Liver (tissue), 9 donors: ENCODE data around the gene ARHGAP12. TPM values are rescaled to one million over a fixed set of nuclear protein-coding genes. Genes with fewer than 3 reads are reported as not detected.

Experiments
- DNase-seq: peaks from one replicate; pipeline ENCODE4 v3.0.0-alpha.2; 2017; ENCODE audit warnings: low spot score
- H3K27ac ChIP-seq, 2 donors: one replicate each; pipeline ENCODE4 v1.7.0; 2013; ENCODE audit warnings: inconsistent platforms in 2 of 2, low read length in 2 of 2, control low read depth in 1 of 2, low read depth in 1 of 2, mild to moderate bottlenecking in 1 of 2
- H3K27me3 ChIP-seq, 4 donors: one replicate each; pipeline versions ENCODE4 v1.6.1 to v1.7.0; 2013; ENCODE audit warnings: low read length in 3 of 4, inconsistent platforms in 1 of 4, mild to moderate bottlenecking in 1 of 4, moderate library complexity in 1 of 4; ENCODE audit not compliant: control insufficient read depth in 4 of 4, insufficient read depth in 4 of 4
- H3K36me3 ChIP-seq, 4 donors: one replicate each; pipeline versions ENCODE4 v1.6.1 to v1.7.0; 2013; ENCODE audit warnings: low read length in 3 of 4, mild to moderate bottlenecking in 3 of 4, low read depth in 1 of 4, moderate library complexity in 1 of 4; ENCODE audit not compliant: control insufficient read depth in 4 of 4, insufficient read depth in 3 of 4
- H3K4me1 ChIP-seq, 4 donors: one replicate each; pipeline versions ENCODE4 v1.6.1 to v1.7.0; 2013; ENCODE audit warnings: low read length in 3 of 4, mild to moderate bottlenecking in 3 of 4, moderate library complexity in 1 of 4; ENCODE audit not compliant: control insufficient read depth in 4 of 4, insufficient read depth in 4 of 4
- H3K4me3 ChIP-seq, 3 donors: one replicate each; pipeline versions ENCODE4 v1.6.1 to v1.7.0; 2013; ENCODE audit warnings: low read length in 3 of 3, control low read depth in 1 of 3, low read depth in 1 of 3, mild to moderate bottlenecking in 1 of 3
- H3K9ac ChIP-seq, 2 donors: one replicate each; pipeline ENCODE4 v1.7.0; 2013; ENCODE audit warnings: low read length in 2 of 2, mild to moderate bottlenecking in 2 of 2, moderate library complexity in 2 of 2, control low read depth in 1 of 2, low read depth in 1 of 2
- H3K9me3 ChIP-seq, 4 donors: one replicate each; pipeline versions ENCODE4 v1.6.1 to v1.7.0; 2013; ENCODE audit warnings: low read length in 3 of 4; ENCODE audit not compliant: control insufficient read depth in 4 of 4
- EGR1 ChIP-seq, 2 donors: IDR thresholded peaks; 2 replicates each; pipeline ENCODE4 v1.6.1; 2016 to 2018; ENCODE audit warnings: antibody characterized with exemption in 2 of 2, low read depth in 2 of 2
- FOXA1 ChIP-seq: IDR thresholded peaks from 2 replicates; pipeline ENCODE4 v1.6.1; 2016; ENCODE audit warnings: antibody characterized with exemption
- FOXA2 ChIP-seq: IDR thresholded peaks from 2 replicates; pipeline ENCODE4 v1.6.1; 2016; ENCODE audit warnings: antibody characterized with exemption
- GABPA ChIP-seq, 2 donors: IDR thresholded peaks in 1 of 2; conservative IDR thresholded peaks in 1 of 2; 2 replicates each; pipeline ENCODE4 v1.6.1; 2016; ENCODE audit warnings: antibody characterized with exemption in 2 of 2, mild to moderate bottlenecking in 1 of 2, moderate library complexity in 1 of 2
- HNF4A ChIP-seq, 2 donors: conservative IDR thresholded peaks; 2 replicates each; pipeline ENCODE4 v1.6.1; 2016; ENCODE audit warnings: antibody characterized with exemption in 2 of 2, mild to moderate bottlenecking in 2 of 2
- HNF4G ChIP-seq: IDR thresholded peaks from 2 replicates; pipeline ENCODE4 v1.6.1; 2016; ENCODE audit warnings: antibody characterized with exemption
- MAX ChIP-seq: IDR thresholded peaks from 2 replicates; pipeline ENCODE4 v1.6.1; 2016; ENCODE audit warnings: antibody characterized with exemption
- NR2F2 ChIP-seq: IDR thresholded peaks from 2 replicates; pipeline ENCODE4 v1.6.1; 2016; ENCODE audit warnings: antibody characterized with exemption
- RAD21 ChIP-seq, 2 donors: IDR thresholded peaks; 2 replicates each; pipeline ENCODE4 v1.6.1; 2016; ENCODE audit warnings: antibody characterized with exemption in 2 of 2, mild to moderate bottlenecking in 2 of 2
- REST ChIP-seq: IDR thresholded peaks from 2 replicates; pipeline ENCODE4 v1.6.1; 2016; ENCODE audit warnings: antibody characterized with exemption, mild to moderate bottlenecking
- RXRA ChIP-seq, 2 donors: IDR thresholded peaks; 2 replicates each; pipeline ENCODE4 v1.6.1; 2017 to 2018; ENCODE audit warnings: antibody characterized with exemption in 2 of 2, mild to moderate bottlenecking in 1 of 2
- YY1 ChIP-seq: IDR thresholded peaks from 2 replicates; pipeline ENCODE4 v1.6.1; 2016; ENCODE audit warnings: antibody characterized with exemption, mild to moderate bottlenecking
- WGBS: extraction: QIAGEN DNeasy Blood & Tissue Kit; methylation state at CpG from one replicate; pipeline ENCODE4 v1.1.7; 2013; 5-methylcytosine and 5-hydroxymethylcytosine counted together
- polyA plus RNA-seq, 2 donors: library from polyadenylated mRNA; stranded (reverse) in 1 of 2; unstranded in 1 of 2; fragments of 200-250 nt in 1 of 2; fragments of >200 nt in 1 of 2; fragmentation: Nextera tagmentation in 1 of 2; extraction: Ambion mirVana in 1 of 2; gene quantifications; one replicate each; pipeline versions ENCODE4 v1.2.1 to v1.2.3, GENCODE V29; 2013 to 2015
- total RNA-seq, 2 donors: library from RNA; depleted of rRNA; stranded (reverse); fragments of >200 nt; gene quantifications; one replicate each; pipeline ENCODE4 v1.2.3, GENCODE V29; 2014
- TF ChIP-seq, protein P1 (sequence below): IDR thresholded peaks from 2 replicates; pipeline ENCODE4 v1.6.1; 2016; ENCODE audit warnings: antibody characterized with exemption
- TF ChIP-seq, protein P2 (sequence below): IDR thresholded peaks from 2 replicates; pipeline ENCODE4 v1.6.1; 2016; ENCODE audit warnings: antibody characterized with exemption
- donor health status: healthy.
- donor health status: healthy.
- donor health status: healthy.
- donor health status: healthy.
- donor health status: healthy.

ARHGAP12 gene
- total and polyA plus RNA-seq, 4 donors, result 7.0 to 29.1 (median 12.3) TPM

DNA sequence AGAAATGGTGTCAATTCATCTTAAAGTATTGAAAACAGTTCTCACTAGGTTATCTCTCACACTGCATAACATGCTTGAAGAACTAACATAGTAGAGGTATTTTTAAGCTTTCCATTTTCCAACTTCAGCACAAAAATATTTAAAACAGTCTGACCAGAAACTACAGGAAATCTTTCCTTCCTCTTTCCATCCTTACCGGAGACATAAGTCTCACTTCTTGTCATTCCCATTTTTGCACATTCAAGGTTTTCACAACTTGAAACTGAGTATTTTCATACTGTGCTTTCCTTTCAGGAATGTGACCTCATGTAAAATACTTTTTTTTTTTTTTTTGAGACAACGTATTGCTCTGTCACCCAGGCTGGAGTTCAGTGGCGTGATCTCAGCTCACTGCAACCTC, 45.2 kb downstream of the ARHGAP12 start:
- no peak overlapping the region for H3K4me3 ChIP-seq
- no peak for DNase-seq
- H3K27me3 ChIP-seq, result no peaks in the 10 kb centered on the region
- peaks cover 0 to 2% (median 0%) of the 10 kb centered on the region in 4 donors for H3K36me3 ChIP-seq
- H3K9me3 ChIP-seq, result no peaks in the 10 kb centered on the region
- no peak overlapping the region for H3K27ac ChIP-seq
- WGBS, result 72% methylated on average over 3 of the region's 3 CpGs
- H3K9ac ChIP-seq, result no peak overlapping the region
- peaks cover 0 to 6% (median 2%) of the 10 kb centered on the region in 4 donors for H3K4me1 ChIP-seq
- TF ChIP-seq YY1 (no peak), HNF4A (conservative IDR thresholded peaks at IDR 0.05) (no peak), FOXA2 (no peak), HNF4G (no peak)
- TF ChIP-seq, protein P1, sequence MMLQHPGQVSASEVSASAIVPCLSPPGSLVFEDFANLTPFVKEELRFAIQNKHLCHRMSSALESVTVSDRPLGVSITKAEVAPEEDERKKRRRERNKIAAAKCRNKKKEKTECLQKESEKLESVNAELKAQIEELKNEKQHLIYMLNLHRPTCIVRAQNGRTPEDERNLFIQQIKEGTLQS, result no peak
- TF ChIP-seq, protein P2, sequence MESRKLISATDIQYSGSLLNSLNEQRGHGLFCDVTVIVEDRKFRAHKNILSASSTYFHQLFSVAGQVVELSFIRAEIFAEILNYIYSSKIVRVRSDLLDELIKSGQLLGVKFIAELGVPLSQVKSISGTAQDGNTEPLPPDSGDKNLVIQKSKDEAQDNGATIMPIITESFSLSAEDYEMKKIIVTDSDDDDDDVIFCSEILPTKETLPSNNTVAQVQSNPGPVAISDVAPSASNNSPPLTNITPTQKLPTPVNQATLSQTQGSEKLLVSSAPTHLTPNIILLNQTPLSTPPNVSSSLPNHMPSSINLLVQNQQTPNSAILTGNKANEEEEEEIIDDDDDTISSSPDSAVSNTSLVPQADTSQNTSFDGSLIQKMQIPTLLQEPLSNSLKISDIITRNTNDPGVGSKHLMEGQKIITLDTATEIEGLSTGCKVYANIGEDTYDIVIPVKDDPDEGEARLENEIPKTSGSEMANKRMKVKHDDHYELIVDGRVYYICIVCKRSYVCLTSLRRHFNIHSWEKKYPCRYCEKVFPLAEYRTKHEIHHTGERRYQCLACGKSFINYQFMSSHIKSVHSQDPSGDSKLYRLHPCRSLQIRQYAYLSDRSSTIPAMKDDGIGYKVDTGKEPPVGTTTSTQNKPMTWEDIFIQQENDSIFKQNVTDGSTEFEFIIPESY, result no peak

DNA sequence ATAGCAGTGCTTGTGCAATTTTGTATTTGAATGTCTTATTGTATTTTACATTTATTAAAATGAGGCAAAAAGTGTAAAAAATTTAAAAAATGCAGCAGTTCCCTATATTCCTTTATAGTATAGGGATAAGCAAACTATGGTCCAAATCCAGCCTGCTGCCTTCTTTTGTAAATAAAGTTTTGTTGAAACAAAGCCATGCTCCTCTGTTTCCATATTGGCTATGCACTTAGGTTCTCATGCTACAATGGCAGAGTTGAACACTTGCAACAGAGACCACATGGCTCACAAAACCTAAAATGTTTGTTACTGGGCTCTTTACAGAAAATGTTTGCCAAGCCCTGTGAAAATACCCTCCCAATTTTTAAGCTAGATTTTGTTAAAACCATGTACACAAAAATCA, 50.1 kb downstream of the ARHGAP12 start:
- DNase-seq, result no peak
- no peaks in the 10 kb centered on the region for H3K36me3 ChIP-seq
- H3K9me3 ChIP-seq, result no peaks in the 10 kb centered on the region
- TF ChIP-seq HNF4G (no peak), YY1 (peak; percentile 12)
- no peaks in the 10 kb centered on the region for H3K27me3 ChIP-seq
- no peak overlapping the region for H3K4me3 ChIP-seq
- H3K9ac ChIP-seq, result no peak overlapping the region
- no peak overlapping the region for H3K27ac ChIP-seq
- H3K4me1 ChIP-seq, result peaks cover 0 to 4% (median 2%) of the 10 kb centered on the region in 4 donors

DNA sequence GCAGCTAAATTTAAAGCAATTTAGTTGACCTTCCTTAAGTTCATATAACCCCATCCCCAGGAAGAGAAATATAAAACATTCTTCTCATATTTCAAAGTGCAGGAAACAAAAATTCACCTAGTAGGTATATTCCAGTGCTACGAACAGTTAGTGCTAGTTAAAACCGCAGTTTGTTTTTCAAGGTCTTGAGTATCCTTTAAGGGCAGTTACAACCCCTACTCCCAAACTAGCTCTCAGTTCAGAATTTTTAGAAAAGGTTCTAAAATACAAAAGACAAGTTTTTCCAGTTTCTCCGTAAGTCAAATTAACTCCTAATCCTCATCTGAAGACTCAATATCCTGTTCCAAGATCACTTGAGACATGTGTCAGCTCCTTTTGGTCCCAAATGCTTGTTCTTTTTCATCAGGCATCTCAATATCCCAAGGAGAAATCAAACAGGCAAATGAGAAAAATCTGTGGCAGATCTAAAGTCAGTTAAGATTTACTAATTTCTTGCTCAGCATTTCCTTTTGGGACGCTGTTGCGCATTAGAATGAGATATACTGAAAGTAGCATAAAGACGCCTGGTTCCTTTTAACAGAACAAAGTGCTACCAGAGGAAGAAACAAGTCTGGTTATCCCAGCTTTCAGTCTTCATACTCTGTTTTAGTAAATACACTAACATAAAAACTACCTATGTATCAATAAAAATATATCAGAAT, 51.8 kb downstream of the ARHGAP12 start:
- Histone ChIP-seq H3K9me3 (no peaks in the 10 kb centered on the region), H3K27me3 (no peaks in the 10 kb centered on the region), H3K27ac (no peak overlapping the region), H3K4me1 (peaks cover 0 to 5% (median 2%) of the 10 kb centered on the region in 4 donors), H3K9ac (no peak overlapping the region), H3K36me3 (no peaks in the 10 kb centered on the region), H3K4me3 (no peak overlapping the region)
- TF ChIP-seq MAX, result no peak
- no peak for TF ChIP-seq FOXA2
- no peak for TF ChIP-seq FOXA1
- no peak for TF ChIP-seq HNF4G
- TF ChIP-seq YY1, result no peak
- TF ChIP-seq REST, result no peak
- no peak for TF ChIP-seq EGR1 (IDR thresholded peaks at IDR 0.05; ENCODE audit: low read depth in 2 of 2)
- TF ChIP-seq RAD21 (IDR thresholded peaks at IDR 0.05), result no peak
- TF ChIP-seq NR2F2, result no peak
- TF ChIP-seq GABPA (IDR thresholded peaks at IDR 0.05 in 1 of 2, conservative IDR thresholded peaks at IDR 0.05 in 1 of 2), result no peak
- no peak for TF ChIP-seq RXRA (IDR thresholded peaks at IDR 0.05)
- DNase-seq, result no peak
- WGBS, result 81% methylated on average over 6 of the region's 6 CpGs
